NCI-H526 (cell line): ENCODE data around the gene AHDC1.
"Not testable (repeated sequence)": the region's sequence is repeated elsewhere in the genome, so short reads cannot be mapped to it uniquely, and the experiment has no call there.

ENCODE experiments used
- DNase-seq, 2 experiments: peaks; one replicate each; lab custom pipeline; 2025; lab: John Stamatoyannopoulos, UW

AHDC1 gene

DNA sequence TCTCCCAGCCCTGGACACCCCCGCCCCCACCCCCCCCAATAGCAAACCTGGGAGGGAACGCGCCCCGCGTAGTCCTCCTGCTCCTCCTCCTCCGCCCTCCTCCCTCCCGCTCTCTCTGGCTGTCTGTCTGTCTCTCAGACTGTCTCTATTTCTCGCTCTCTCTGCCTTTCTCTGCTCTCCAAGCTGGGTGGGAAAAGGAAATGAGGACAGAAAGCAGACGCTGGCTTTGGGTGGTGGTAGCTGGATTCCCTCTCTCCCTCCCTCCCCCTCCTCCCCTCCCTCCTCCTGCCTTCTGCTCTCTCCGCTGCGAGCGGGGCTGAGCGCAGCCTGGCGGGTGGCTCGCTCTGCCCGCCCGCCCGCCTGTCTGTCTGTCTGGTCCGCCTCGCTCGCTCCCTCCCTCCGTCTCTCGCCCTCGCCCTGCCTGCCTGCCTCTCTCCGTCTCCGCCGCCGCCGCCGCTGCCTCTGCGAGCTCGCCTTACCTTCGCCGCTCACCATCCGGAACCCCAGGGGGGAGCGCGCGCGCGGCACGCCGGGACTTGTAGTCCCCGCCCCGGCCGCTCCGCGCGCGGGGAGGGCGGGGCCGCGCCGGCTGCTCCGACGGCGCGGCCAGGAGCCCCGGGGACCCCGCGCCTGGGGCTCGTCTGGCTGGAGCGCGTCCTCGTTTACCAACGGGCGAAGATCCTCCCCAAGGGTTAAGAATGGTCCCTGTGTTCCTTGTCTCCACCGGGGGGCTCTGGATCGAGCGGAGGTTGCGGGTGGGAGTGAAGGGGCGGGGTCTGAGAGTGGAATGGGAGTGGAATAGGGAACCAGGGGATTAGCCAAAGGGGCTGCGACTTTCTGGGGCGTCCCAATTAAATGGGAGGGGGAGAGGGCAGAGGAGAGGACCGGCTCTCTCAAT, at the start of gene AHDC1:
Gene AHDC1, minus strand, starts transcription at position 464 of the 898 bp plus-strand sequence. CDS start 52,029 bp downstream, outside the sequence.
- DNase-seq, result peak; percentile 79 to 95

DNA sequence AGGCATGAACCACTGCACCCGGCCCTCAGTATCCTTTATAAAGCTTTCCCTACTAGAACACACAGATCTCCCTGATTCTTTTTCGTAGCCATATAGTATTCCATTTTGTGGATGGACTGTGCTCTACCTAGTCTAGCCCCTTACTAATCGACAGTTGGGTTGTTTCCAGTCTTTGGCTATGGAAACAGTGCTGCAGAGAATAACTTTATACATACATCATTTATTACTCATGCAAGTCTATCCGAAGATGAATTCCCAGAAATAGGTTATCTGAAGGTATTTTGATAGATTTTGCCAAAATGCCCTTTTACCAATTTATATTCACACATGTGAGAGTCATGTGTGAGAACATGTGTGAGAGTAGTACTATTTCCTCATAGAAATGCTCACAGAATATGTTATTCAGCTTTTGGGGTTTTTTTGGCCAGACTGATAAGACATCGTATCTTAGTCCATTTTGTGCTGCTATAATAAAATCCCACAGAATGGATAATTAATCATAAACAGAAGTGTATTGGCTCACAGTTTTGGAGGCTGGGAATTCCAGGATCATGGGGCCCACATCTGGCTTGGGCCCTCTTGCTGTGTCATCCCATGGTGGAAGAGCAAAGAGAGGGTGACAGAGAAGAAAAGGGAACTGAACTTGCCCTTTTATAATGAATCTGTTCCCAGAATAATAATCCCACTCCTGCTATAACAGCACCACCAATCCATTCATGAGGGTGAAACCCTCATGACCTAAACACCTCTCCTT, 48.3 kb upstream of the AHDC1 start:
- no peak for DNase-seq

- DNase-seq, result peak in 1 of 2 experiments; percentile 24
Measured at GRCh38 chr1:27650539-27651175, 46.7 kb upstream of the AHDC1 start.

GRCh38 chr1:27650171-27650538, 46.2 kb upstream of the AHDC1 start:
- no peak for DNase-seq

DNA sequence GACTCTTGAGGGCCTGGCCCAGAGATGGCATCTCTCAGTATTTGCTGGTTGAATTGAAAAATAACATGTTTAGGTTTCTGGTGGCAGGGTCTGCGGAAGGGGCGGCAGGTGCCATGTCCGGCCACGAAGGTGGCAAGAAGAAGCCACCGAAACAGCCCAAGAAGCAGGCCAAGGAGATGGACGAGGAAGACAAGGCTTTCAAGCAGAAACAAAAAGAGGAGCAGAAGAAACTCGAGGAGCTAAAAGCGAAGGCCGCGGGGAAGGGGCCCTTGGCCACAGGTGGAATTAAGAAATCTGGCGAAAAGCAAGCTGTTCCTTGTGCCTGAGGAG, 45.3 kb upstream of the AHDC1 start:
- DNase-seq, result no peak

DNA sequence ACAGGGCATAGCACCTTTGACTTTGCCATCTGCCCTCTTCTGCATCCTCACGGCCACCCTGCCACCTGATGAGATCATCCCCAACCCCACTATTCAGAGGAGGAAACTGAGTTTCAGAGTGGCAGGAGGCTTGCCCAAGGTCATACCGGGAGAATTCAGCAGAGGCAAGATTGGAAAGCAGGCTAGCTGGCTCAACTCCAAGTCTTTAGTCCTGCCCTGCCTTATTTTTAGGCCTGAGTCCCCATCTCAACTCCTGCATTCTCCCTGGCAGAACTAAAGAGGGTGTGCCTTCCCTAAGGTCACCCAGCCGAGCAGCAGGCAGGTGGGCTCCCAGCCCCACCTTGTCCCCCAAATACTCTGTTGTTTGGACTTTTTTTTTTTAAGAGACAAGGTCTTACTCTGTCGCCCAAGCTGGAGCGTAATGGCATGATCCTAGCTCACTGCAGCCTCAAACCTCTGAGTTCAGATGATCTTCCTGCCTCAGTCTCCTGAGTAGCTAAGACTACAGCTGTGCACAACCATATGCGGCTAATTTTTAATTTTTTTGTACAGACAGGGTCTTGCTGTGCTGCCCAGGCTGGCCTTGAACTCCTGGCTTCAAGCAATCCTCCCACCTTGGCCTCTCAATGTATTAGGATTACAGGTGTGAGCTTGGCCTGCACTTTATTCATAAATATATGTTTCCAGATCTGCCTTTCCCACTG, 44.8 kb upstream of the AHDC1 start:
- DNase-seq, result no peak

DNA sequence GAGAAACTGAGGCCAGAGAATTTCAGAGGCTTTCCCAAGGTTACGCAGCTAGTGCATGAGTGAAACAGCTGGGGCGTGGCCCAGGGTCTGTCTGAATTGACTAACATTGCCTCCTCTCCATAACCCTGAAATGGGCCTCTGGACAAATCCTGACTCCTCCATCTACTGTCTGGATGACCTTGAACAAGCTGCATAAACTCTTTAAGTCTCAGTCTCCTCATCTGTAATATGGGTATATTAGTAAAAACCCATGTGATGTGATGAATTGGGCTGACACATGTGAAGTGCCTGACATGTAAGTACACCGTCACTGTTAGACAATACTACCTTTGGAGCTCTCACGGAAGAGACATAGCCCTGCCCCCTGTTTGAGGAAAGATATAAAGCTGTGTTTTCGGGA, 43.4 kb upstream of the AHDC1 start:
- DNase-seq, result no peak

- DNase-seq, result no peak
Measured at GRCh38 chr1:27646676-27647075, 42.7 kb upstream of the AHDC1 start.

GRCh38 chr1:27645071-27645415, 41.1 kb upstream of the AHDC1 start:
- DNase-seq, result no peak

DNA sequence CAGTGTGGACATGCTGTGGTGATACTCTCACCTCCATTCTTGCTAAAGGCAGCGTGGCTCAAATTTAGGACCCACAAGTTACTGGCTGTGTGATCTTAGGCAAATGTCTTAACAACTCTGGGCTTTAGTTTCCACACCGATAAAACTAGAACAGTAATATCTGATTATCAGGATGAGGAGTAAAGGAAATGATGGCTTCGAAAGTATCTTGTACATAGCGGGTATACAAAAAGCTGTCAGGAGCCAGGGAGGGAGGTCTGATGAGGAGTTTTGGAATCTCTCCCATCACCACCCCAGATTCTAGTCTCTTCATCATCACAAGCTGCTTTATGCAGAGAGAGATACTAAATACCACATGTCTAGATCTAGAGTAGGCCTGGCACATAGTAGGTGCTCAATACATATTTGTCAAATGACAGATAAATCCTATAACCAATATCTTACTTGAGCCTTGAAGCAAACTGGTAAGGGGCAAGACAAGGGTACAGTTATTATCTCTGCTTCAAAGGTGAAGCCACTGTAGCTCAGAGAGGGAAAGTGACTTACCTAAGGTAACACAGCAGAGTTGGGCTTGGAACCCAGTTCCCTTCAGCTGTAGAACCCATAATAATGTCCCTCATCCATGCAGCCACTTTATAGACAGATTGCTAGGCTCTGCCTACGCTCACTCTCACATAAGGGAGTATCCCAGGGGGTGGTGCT, 40.6 kb upstream of the AHDC1 start:
- no peak for DNase-seq

DNA sequence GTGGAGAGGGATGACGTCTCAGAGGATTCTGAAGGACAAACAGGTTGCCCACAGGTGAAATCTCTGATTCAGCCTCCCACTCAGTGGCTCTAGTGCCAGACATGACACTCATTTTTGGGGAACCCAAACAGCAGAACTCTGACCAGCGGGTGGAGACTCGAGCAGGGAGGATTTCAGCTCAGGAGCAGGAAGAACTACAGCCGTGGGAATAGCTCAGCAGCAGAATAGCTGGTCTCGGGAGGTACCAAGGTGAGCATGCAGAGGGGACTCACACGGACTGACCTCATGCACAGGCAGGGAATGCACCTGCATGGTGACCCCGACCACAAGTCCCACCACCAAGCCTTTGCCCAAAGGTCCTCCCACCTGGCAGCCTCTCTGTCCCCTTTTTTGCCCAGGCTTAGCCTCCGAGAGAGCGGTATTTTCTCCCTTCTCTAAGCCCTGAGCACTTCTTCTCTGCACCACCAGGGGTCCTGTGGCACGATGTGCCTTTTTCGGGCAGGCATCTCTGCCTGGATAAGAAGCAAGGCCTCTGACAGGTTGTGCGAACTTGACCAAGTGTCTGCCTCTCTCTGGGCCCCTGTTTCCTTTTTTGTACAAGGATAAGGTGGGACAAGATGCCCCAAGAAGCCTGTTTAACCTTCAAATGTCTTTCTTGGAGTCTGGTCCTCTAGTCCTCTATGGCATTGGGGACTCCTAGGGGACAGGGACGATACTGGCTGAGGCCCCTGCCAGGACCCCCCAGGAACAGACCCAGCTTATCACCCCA, 39.8 kb upstream of the AHDC1 start:
- peak in 1 of 2 experiments; percentile 53 for DNase-seq

DNA sequence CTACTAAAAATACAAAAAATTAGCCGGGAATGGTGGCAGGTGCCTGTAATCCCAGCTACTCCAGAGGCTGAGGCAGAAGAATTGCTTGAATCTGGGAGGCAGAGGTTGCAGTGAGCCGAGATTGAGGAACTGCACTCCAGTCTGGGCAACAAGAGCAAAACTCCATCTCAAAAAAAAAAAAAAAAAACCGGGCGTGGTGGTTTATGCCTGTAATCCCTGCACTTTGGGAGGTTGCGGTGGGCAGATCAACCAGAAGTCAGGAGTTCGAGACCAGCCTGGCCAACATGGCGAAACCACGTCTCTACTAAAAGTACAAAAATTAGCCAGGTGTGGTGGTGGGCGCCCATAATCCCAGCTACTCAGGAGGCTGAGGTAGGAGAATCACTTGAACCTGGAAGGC, 36.6 kb upstream of the AHDC1 start:
- not testable (repeated sequence) for DNase-seq

DNA sequence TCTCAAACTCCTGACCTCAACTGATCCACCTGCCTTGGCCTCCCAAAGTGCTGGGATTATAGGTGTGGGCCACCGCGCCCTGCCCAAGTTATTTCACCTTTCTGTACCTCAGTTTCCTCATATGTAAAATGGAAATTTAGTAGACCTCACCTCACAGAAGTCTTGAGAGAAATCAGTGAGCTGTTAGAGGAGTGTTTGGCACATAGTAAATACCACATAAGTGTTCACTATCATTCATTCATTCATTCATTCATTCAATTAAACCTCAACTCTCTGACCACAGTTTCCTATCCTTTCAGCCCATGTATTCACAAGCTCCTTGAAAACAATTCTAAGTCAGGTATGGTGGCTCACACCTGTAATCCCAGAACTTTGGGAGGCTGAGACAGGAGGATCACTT, 34.9 kb upstream of the AHDC1 start:
- no peak for DNase-seq

DNA sequence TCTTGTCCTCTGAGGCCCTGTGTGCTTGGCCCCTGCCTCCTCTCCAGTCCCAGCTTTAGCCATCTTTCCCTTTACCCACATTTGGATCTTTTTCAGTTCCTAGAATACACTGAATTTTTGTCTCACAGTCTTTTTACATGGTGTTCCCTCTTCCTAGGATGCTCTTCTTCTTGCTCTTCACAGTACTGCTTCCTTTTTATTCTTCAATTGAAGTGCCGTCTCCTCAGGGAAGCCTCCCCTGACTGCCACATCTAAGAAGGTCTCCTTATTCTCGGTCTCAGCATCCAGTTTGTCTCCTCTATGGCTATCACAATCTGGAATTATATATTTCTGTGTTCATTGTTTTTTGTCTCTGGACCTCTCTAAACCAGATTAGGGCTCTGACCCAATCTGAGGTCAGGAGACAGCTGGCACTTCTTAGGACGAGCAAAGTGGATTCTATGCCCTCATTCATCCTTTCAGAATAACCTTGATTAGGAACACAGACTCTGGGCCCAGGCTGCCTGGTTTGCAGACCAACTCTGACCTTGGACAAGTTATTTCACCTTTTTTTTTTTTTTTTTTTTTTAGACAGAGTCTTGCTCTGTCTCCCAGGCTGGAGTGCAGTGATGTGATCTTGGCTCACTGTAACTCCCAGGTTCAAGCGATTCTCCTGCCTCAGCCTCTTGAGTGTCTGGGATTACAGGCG, 34.2 kb upstream of the AHDC1 start:
- DNase-seq, result no peak

DNA sequence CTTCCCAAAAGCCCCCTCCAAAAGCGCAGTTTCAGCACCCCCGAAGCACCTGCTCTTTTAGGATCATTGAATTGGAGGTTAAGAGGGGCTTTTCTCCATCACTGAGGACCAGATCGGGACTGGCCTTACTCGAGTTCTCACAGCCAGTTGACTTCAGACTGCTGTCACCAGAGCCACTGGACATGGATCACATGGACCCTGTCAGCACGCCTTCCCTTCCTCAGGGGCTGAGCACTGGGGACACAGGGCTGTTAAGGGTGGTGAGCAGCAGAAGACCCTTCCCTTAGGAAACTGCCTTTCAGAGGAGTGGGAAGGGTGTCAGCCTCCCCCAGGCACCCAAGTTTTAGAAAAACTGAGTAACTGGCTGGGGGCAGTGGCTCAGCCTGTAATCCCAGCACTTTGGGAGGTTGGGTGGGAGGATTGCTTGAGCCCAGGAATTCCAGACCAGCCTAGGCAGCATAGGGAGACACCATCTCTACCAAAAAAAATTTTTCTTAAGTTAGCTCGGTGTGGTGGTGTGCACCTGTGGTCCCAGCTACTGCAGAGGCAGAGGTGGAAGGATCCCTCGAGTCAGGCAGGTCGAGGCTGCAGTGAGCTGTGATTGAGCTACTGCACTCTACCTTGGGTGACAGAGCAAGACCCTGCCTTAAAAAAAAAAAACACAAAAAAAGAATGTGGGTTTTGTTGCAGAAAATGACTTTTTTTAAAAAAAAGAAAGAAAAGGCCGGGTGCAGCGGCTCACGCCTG, 31.6 kb upstream of the AHDC1 start:
- no peak for DNase-seq

- no peak for DNase-seq
Measured at GRCh38 chr1:27634985-27635367, 31.0 kb upstream of the AHDC1 start, which contains the start of gene FGR. Gene FGR, minus strand, starts transcription at chr1:27635185. Its CDS starts 11,269 bp downstream, at chr1:27623916.

- DNase-seq, result no peak
Measured at GRCh38 chr1:27634177-27634984, 30.4 kb upstream of the AHDC1 start.

GRCh38 chr1:27633640-27634176, 29.8 kb upstream of the AHDC1 start:
- DNase-seq, result no peak

GRCh38 chr1:27633298-27633610, 29.3 kb upstream of the AHDC1 start:
- no peak for DNase-seq
